Liver (tissue), 3 donors: ENCODE results near the gene AGTRAP.

Experiments used
- ATF3 ChIP-seq: IDR thresholded peaks from 2 replicates; pipeline ENCODE4 v1.6.1; 2016; ENCODE audit warnings: antibody characterized with exemption
- CTCF ChIP-seq: fragments of 150-350 bp; IDR thresholded peaks from 2 replicates; pipeline ENCODE4 v1.5.1; 2017; ENCODE audit warnings: improper control_type of control experiment, low read depth, low read length; ENCODE audit not compliant: missing input control
- GABPA ChIP-seq, 2 donors: IDR thresholded peaks in 1 of 2; conservative IDR thresholded peaks in 1 of 2; 2 replicates each; pipeline ENCODE4 v1.6.1; 2016; ENCODE audit warnings: antibody characterized with exemption in 2 of 2, mild to moderate bottlenecking in 1 of 2, moderate library complexity in 1 of 2
- HNF4A ChIP-seq, 2 donors: conservative IDR thresholded peaks; 2 replicates each; pipeline ENCODE4 v1.6.1; 2016; ENCODE audit warnings: antibody characterized with exemption in 2 of 2, mild to moderate bottlenecking in 2 of 2
- RAD21 ChIP-seq, 2 donors: IDR thresholded peaks; 2 replicates each; pipeline ENCODE4 v1.6.1; 2016; ENCODE audit warnings: antibody characterized with exemption in 2 of 2, mild to moderate bottlenecking in 2 of 2
- REST ChIP-seq: IDR thresholded peaks from 2 replicates; pipeline ENCODE4 v1.6.1; 2016; ENCODE audit warnings: antibody characterized with exemption, mild to moderate bottlenecking
- RXRA ChIP-seq, 2 donors: IDR thresholded peaks; 2 replicates each; pipeline ENCODE4 v1.6.1; 2017 to 2018; ENCODE audit warnings: antibody characterized with exemption in 2 of 2, mild to moderate bottlenecking in 1 of 2
- TAF1 ChIP-seq: conservative IDR thresholded peaks from 2 replicates; pipeline ENCODE4 v1.6.1; 2016; ENCODE audit warnings: antibody characterized with exemption, mild to moderate bottlenecking
- donor health status: healthy.
- donor health status: healthy.

- TF ChIP-seq REST = no peak
- no peak for TF ChIP-seq CTCF
- TF ChIP-seq RAD21 (IDR thresholded peaks at IDR 0.05) = no peak
- TF ChIP-seq ATF3 = no peak
- no peak for TF ChIP-seq RXRA (IDR thresholded peaks at IDR 0.05)
- no peak for TF ChIP-seq GABPA (IDR thresholded peaks at IDR 0.05 in 1 of 2, conservative IDR thresholded peaks at IDR 0.05 in 1 of 2)
- TF ChIP-seq HNF4A (conservative IDR thresholded peaks at IDR 0.05) = no peak
- TF ChIP-seq TAF1 = no peak
These were observed 40.1 kb upstream of the AGTRAP start for GRCh38 chr1:11695861-11696260.
